HG03521 (cell line): Measurements from ENCODE around the gene DEXI.
"Not testable (repeated sequence)": the region's sequence is repeated elsewhere in the genome, so short reads cannot be mapped to it uniquely, and the experiment has no call there.

Experiments used
- ATAC-seq: cut with Tn5 transposase; IDR thresholded peaks from one replicate; pipeline ENCODE4 v1.9.1; 2021; ENCODE audit warnings: mild to moderate bottlenecking, moderate library complexity; ENCODE audit not compliant: unreplicated experiment

The DEXI gene

GRCh38 chr16:10941935-10942351 is 325 bp downstream of the DEXI start:
- ATAC-seq, result not testable (repeated sequence)

GRCh38 chr16:10941127-10941933 is 938 bp downstream of the DEXI start:
- ATAC-seq, result no peak

- no peak for ATAC-seq
Observed at GRCh38 chr16:10940501-10941079, 1.7 kb downstream of the DEXI start.

GRCh38 chr16:10939649-10940234 is 2.5 kb downstream of the DEXI start:
- ATAC-seq, result no peak

GRCh38 chr16:10938796-10939648 is 3.2 kb downstream of the DEXI start:
- no peak for ATAC-seq

GRCh38 chr16:10938321-10938720 is 3.9 kb downstream of the DEXI start:
- ATAC-seq, result no peak

GRCh38 chr16:10937068-10937859 is 5.0 kb downstream of the DEXI start:
- no peak for ATAC-seq

- no peak for ATAC-seq
Observed at GRCh38 chr16:10936272-10936984, 5.8 kb downstream of the DEXI start.

- no peak for ATAC-seq
Observed at GRCh38 chr16:10935226-10935915, 6.9 kb downstream of the DEXI start.

- no peak for ATAC-seq
Observed at GRCh38 chr16:10934325-10935107, 7.8 kb downstream of the DEXI start.

GRCh38 chr16:10933865-10934264 is 8.4 kb downstream of the DEXI start:
- ATAC-seq, result no peak

- no peak for ATAC-seq
Observed at GRCh38 chr16:10932959-10933710, 9.1 kb downstream of the DEXI start.

GRCh38 chr16:10931977-10932632 is 10.2 kb downstream of the DEXI start:
- no peak for ATAC-seq

- ATAC-seq, result no peak
Observed at GRCh38 chr16:10931134-10931533, 11.1 kb downstream of the DEXI start.

GRCh38 chr16:10930755-10931093 is 11.5 kb downstream of the DEXI start:
- no peak for ATAC-seq

- no peak for ATAC-seq
Observed at GRCh38 chr16:10929853-10930754, 12.2 kb downstream of the DEXI start.
